Measurements from ENCODE around the gene MYH16.
"Not testable (repeated sequence)": the region's sequence is repeated elsewhere in the genome, so short reads cannot be mapped to it uniquely, and the experiment has no call there.

The MYH16 gene

DNA sequence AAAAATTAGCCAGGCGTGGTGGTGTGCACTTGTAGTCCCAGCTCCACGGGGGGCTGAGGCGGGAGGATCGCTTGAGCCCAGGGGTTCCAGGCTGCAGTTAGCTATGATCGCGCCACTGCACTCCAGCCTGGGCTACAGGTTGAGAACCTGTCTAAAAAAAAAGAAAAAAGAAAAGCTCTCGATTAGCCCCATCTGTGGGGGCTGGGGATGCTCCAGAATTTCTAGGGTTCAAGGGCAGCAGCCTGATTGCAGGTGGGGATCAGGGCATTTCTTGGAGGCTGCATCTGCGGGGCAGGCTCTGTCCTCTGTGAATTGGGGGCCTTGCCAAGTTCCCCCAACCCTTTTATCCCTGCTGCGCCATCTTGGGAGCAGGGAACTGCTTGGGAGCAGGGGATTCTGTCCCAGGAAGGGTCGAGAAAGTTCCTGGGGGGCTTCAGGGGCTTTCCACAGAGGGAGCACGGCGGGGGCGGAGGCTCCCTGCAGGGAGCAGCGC, 52.4 kb downstream of the MYH16 start:
- TF ChIP-seq, protein P1, sequence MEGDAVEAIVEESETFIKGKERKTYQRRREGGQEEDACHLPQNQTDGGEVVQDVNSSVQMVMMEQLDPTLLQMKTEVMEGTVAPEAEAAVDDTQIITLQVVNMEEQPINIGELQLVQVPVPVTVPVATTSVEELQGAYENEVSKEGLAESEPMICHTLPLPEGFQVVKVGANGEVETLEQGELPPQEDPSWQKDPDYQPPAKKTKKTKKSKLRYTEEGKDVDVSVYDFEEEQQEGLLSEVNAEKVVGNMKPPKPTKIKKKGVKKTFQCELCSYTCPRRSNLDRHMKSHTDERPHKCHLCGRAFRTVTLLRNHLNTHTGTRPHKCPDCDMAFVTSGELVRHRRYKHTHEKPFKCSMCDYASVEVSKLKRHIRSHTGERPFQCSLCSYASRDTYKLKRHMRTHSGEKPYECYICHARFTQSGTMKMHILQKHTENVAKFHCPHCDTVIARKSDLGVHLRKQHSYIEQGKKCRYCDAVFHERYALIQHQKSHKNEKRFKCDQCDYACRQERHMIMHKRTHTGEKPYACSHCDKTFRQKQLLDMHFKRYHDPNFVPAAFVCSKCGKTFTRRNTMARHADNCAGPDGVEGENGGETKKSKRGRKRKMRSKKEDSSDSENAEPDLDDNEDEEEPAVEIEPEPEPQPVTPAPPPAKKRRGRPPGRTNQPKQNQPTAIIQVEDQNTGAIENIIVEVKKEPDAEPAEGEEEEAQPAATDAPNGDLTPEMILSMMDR (IDR thresholded peaks at IDR 0.05; ENCODE audit: control insufficient read depth, insufficient read depth, low read depth, low read length, missing control alignments) = no peak
- peak overlapping the region; percentile 84 for H3K4me3 ChIP-seq (ENCODE audit: control insufficient read depth, low read depth, low read length)
- DNase-seq (ENCODE audit: low read depth) = no peak

DNA sequence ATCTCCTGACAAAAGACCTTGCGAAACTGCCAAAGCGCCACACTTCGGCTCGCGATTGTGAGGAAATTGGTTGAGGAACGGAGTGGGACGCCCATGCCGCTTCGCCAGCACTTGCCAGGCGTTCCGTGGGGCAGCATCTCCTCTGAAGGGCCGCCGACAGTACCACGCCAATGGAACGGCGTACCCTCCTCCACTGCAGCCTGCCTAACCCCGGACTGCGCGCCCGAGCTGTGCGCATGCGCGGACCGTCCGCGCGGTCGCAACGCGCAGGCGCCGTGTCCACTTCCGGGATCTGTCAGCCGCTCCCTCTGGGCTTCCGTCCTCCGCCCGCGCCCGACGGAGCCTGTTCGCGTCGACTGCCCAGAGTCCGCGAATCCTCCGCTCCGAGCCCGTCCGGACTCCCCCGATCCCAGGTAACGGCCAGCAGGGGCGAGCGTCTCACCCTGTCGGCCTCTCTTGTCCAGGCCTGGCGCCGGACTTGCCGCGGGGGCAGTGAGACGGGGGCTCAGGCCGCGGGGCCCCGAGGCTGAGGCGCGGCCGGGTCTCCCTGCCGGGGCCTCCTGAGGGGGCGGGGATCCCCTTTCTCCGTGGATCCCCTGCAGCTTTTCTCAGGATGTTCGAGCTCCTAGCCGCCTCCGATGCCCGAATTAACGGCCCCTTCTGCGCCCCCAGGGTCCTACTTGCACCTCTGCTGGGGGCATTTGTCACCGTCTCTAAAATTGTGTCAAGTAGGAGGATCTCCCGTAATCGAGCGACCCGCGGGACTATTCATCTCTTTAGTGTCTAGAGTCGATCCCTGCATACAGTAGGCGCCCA, 53.2 kb downstream of the MYH16 start, which contains the start of gene ARPC1A:
Gene ARPC1A, plus strand, starts transcription at position 307 of the 816 bp plus-strand sequence. CDS start 7,456 bp downstream, outside the sequence.
- TF ChIP-seq, protein P1 (IDR thresholded peaks at IDR 0.05; ENCODE audit: control insufficient read depth, insufficient read depth, low read depth, low read length, missing control alignments) = peak; percentile 36
- DNase-seq (ENCODE audit: low read depth) = peak; percentile 72
- peak within 1 kb of the TSS; percentile 84 for H3K4me3 ChIP-seq (ENCODE audit: control insufficient read depth, low read depth, low read length)

DNA sequence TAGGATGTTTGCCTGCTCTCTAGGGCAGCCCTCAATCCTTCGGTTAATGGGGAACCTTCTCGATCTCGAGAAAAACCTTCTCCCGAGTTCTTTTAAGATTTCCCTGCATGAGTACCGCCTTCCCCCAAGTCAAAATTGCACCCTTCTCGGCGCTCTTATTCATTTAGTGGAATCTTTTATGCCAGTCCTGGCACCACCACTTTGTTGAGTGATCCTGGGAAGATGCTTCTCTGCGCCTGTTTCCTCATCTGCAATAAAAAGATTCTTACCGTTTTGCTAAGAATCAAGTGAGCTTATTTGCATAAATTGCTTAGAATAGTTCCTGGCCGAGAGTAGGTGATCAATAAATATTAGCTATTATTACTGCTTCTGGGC, 53.8 kb downstream of the MYH16 start:
- DNase-seq (ENCODE audit: low read depth) = no peak
- TF ChIP-seq, protein P1 (IDR thresholded peaks at IDR 0.05; ENCODE audit: control insufficient read depth, insufficient read depth, low read depth, low read length, missing control alignments) = no peak
- peak overlapping the region; percentile 84 for H3K4me3 ChIP-seq (ENCODE audit: control insufficient read depth, low read depth, low read length)

DNA sequence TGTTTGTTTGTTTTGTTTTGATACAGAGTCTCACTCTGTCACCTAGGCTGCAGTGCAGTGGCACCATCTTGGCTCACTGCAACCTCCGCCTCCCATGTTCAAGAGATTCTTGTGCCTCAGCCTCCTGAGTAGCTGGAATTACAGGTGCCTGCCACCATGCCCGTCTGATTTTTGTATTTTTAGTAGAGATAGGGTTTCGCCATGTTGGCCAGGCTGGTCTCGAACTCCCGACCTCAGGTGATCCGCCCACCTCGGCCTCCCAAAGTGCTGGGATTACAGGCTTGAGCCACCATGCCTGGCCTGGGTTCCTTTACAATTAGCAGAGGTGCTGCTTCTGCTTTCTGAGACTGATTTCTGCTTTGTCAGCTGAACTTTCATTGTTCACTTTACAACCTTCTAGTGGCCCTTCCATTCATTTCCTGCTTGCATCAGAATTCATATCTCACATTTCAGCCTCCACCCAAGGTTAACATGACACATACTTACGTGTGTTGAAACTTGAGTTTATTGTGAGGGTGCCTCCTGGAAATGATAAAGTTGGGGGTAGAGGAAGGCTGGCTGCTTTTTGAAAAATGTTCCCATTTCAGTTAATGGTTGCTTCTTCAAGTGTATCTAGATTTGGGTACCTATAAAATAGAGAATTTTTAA, 57.8 kb downstream of the MYH16 start:
- not testable (repeated sequence) for H3K4me3 ChIP-seq (ENCODE audit: control insufficient read depth, low read depth, low read length)
- DNase-seq (ENCODE audit: low read depth) = peak; percentile 80

DNA sequence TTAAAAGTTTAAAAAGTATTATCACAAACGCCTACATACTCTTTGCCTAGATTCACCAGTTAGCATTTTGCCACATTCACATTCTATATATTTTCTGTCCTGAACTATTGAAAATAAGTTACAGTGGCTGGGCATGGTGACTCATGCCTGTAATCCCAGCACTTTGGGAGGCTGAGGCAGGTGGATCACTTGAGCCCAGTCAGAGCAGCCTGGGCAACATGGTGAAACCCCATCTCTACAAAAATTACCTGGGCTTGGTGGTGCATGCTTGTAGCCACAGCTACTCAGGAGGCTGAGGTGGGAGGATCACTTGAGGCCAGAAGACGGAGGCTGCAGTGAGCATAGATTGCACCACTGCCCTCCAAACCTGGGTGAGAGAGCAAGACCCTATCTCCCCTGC, 58.4 kb downstream of the MYH16 start:
- no peak for DNase-seq (ENCODE audit: low read depth)
- TF ChIP-seq, protein P1 (IDR thresholded peaks at IDR 0.05; ENCODE audit: control insufficient read depth, insufficient read depth, low read depth, low read length, missing control alignments) = no peak
- no peak overlapping the region for H3K4me3 ChIP-seq (ENCODE audit: control insufficient read depth, low read depth, low read length)

DNA sequence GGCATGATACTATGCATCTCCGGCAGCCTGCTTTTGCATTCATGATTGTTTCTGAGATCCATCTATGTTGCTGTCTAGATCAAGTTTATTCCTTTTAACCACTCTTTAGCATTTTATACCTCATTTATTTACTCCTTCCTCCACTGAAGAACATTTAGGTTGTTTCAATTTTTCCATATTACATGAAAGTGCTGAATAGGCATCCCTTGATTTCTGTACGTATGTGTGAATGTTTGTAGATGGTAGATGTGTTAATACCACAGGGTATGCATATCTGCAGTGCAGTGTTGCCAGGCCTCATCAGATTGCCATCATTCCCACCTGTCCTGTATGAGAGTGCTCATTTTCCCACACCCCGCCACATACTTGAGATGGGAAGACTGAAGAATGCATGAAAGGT, 67.0 kb downstream of the MYH16 start:
- TF ChIP-seq, protein P1 (IDR thresholded peaks at IDR 0.05; ENCODE audit: control insufficient read depth, insufficient read depth, low read depth, low read length, missing control alignments) = no peak
- DNase-seq (ENCODE audit: low read depth) = no peak
- no peak overlapping the region for H3K4me3 ChIP-seq (ENCODE audit: control insufficient read depth, low read depth, low read length)

DNA sequence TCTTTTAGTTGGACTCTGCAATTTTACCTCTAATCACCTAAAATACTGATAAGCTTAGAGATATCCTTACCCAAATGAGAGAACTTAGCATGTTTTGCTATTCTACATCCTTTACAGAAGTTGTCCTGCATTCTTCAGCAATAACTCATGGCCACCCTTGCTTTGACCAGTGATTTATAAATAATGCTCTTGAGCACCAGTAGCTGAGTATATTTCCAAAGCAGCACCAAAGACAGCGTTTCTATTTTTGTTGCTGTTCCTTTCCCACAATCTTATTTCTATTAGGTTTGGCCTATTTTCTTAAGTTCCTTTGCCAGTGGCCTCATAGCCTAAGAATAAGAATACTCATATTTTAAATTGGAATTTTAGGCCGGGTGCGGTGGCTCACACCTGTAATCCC, 68.0 kb downstream of the MYH16 start:
- TF ChIP-seq, protein P1 (IDR thresholded peaks at IDR 0.05; ENCODE audit: control insufficient read depth, insufficient read depth, low read depth, low read length, missing control alignments) = no peak
- DNase-seq (ENCODE audit: low read depth) = no peak

More for the DNA sequence above, 68.0 kb downstream of the MYH16 start:
- no peak overlapping the region for H3K4me3 ChIP-seq (ENCODE audit: control insufficient read depth, low read depth, low read length)

Measured in AG09309 (cell line).